Nephron progenitor cell (in vitro differentiated cells): ENCODE measurements around the gene CFAP54.

Experiments used
- DNase-seq: peaks from one replicate; pipeline ENCODE4 v3.0.0; 2021
- H3K27ac Mint-ChIP-seq: 2 replicates; pipeline ENCODE4 v1.8.0; 2021; ENCODE audit warnings: mild to moderate bottlenecking, moderate library complexity, mixed read lengths
- H3K27me3 Mint-ChIP-seq: 2 replicates; pipeline ENCODE4 v1.8.0; 2021; ENCODE audit warnings: mild to moderate bottlenecking, low read depth, mixed read lengths; ENCODE audit not compliant: poor library complexity
- H3K36me3 Mint-ChIP-seq: 2 replicates; pipeline ENCODE4 v1.8.0; 2021; ENCODE audit warnings: low read depth, mixed read lengths
- H3K4me1 Mint-ChIP-seq: 2 replicates; pipeline ENCODE4 v1.8.0; 2021; ENCODE audit warnings: mixed read lengths
- H3K4me3 Mint-ChIP-seq: 2 replicates; pipeline ENCODE4 v1.8.0; 2021; ENCODE audit warnings: mild to moderate bottlenecking, moderate library complexity, mixed read lengths
- H3K9me3 Mint-ChIP-seq: 2 replicates; pipeline ENCODE4 v1.8.0; 2021; ENCODE audit warnings: mild to moderate bottlenecking, moderate library complexity, mixed read lengths
- TF ChIP-seq, protein P1 (sequence below): fragments of 200-600 bp; sonication (generic); IDR thresholded peaks from 2 replicates; pipeline ENCODE4 v1.5.0; 2021; ENCODE audit warnings: antibody characterized with exemption

CFAP54 gene

DNA sequence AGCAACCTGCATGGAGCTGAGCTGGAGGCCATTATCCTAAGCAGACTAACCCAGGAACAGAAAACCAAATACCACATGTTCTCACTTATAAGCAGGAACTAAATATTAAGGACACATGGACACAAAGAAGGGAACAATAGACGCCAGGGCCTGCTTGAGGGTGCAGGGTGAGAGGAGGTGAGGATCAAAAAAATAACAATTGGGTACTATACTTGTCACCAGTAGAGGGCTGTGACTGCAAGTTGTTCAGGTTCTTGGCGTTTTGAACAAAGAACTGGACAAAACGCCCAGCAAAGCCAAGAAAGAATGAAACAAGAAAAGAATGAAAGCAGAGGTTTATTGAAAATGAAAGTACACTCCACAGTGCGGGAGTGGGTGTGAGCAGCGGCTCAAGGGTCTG, 209.1 kb downstream of the CFAP54 start:
- TF ChIP-seq, protein P1, sequence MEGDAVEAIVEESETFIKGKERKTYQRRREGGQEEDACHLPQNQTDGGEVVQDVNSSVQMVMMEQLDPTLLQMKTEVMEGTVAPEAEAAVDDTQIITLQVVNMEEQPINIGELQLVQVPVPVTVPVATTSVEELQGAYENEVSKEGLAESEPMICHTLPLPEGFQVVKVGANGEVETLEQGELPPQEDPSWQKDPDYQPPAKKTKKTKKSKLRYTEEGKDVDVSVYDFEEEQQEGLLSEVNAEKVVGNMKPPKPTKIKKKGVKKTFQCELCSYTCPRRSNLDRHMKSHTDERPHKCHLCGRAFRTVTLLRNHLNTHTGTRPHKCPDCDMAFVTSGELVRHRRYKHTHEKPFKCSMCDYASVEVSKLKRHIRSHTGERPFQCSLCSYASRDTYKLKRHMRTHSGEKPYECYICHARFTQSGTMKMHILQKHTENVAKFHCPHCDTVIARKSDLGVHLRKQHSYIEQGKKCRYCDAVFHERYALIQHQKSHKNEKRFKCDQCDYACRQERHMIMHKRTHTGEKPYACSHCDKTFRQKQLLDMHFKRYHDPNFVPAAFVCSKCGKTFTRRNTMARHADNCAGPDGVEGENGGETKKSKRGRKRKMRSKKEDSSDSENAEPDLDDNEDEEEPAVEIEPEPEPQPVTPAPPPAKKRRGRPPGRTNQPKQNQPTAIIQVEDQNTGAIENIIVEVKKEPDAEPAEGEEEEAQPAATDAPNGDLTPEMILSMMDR, result no peak
- Mint-ChIP-seq H3K27me3 (peaks cover 3% of the 10 kb centered on the region), H3K4me1 (peaks cover 12% of the 10 kb centered on the region), H3K4me3 (no peak overlapping the region), H3K9me3 (peaks cover 4% of the 10 kb centered on the region), H3K27ac (no peak overlapping the region), H3K36me3 (no peaks in the 10 kb centered on the region)
- DNase-seq, result no peak

DNA sequence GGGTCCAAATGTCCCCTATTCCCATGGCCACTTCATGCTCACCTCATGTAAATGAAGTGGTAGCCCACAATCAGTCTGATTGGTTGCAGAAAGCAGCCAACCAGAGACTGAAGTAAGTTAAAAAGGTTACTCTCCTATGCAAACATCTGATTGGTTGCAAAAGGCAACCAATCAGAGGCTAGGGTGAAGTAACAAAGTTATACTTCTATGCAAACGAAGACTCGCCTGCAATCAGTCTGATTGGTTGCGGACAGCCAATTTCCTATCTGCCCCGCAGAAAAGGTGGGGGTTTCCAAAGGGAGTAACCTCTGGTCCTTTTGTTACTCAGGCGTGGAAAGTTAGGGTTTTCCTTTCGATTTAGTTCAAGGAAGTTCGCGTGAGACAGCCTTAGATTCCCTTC, 209.6 kb downstream of the CFAP54 start:
- Mint-ChIP-seq H3K4me1 (peaks cover 12% of the 10 kb centered on the region), H3K9me3 (peaks cover 4% of the 10 kb centered on the region), H3K27ac (no peak overlapping the region), H3K36me3 (no peaks in the 10 kb centered on the region), H3K4me3 (no peak overlapping the region), H3K27me3 (peaks cover 3% of the 10 kb centered on the region)
- DNase-seq, result no peak
- TF ChIP-seq, protein P1, result no peak

DNA sequence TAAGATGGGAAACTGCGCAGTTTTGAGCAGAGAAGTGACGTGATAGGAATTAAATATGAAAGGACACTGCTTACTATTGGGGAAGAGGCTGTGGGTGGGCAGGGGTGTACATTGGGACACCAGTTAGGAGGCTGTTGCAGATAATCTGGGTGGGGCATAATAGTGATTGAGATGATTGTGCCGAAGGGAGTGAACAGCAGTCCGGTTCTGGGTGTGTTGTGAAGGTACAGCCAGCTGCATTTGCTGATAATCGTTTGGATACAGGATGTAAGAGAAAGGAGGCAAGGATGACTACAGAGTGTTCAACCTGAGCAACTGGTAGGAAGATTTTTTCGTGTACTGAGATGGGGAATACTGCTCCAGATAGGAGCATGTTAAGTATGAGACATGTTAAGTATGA, 212.5 kb downstream of the CFAP54 start:
- H3K9me3 Mint-ChIP-seq, result peaks cover 4% of the 10 kb centered on the region
- TF ChIP-seq, protein P1, result no peak
- H3K4me3 Mint-ChIP-seq, result no peak overlapping the region
- H3K36me3 Mint-ChIP-seq, result no peaks in the 10 kb centered on the region
- H3K4me1 Mint-ChIP-seq, result peaks cover 7% of the 10 kb centered on the region
- no peak for DNase-seq
- no peak overlapping the region for H3K27ac Mint-ChIP-seq
- H3K27me3 Mint-ChIP-seq, result peaks cover 3% of the 10 kb centered on the region

DNA sequence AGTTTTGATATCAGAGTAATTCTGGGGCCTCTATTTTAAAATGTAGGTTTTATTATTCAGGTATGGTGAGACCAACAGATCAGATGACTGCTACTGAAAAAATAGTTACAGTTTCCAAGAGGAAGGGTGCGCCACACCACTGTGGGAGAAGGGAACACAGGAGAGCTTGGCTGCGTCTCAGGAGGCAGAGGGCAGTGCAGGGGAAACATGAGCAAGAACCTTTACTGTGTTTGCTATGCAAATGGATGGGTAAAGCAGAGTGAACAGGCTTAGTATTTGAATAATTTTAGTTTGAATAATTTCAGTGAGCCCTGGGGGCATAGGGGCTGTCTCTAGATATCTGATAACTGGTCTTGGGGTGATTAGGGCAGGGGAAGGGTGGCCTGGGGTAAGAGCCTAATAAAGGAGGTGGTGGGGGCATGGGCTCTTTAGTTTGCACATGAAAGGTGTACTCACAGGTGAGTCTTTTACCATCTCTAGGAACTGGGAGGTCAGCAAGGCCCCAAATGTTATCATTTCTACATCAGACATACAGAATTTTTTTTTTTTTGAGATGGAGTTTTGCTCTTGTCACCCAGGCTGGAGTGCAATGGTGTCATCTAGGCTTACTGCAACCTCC, 220.9 kb downstream of the CFAP54 start:
- H3K4me3 Mint-ChIP-seq, result no peak overlapping the region
- H3K27me3 Mint-ChIP-seq, result peaks cover 4% of the 10 kb centered on the region
- H3K36me3 Mint-ChIP-seq, result no peaks in the 10 kb centered on the region
- no peaks in the 10 kb centered on the region for H3K9me3 Mint-ChIP-seq
- TF ChIP-seq, protein P1, result no peak
- H3K27ac Mint-ChIP-seq, result no peak overlapping the region
- no peak for DNase-seq
- H3K4me1 Mint-ChIP-seq, result no peaks in the 10 kb centered on the region

DNA sequence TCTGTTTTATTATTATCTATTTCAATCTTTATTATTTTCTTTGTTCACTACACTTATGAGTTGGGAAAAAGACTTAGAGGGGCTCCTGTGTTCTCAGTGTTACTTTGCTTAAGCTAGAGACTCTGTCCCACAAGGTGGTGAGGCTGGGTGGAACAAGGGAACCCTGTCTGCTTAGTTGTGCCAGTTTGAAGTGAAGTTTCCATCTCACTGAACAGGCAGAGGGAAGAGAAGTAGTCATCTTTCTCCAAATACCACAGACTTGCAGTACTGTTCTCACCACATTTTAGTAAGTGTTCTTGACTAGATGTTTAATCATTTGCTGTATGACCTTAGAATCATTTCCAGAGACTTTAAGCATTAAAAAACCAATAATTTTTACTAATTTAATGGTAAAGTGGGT, 222.0 kb downstream of the CFAP54 start:
- no peak overlapping the region for H3K27ac Mint-ChIP-seq
- no peak for DNase-seq
- peaks cover 4% of the 10 kb centered on the region for H3K27me3 Mint-ChIP-seq
- H3K9me3 Mint-ChIP-seq, result no peaks in the 10 kb centered on the region
- no peaks in the 10 kb centered on the region for H3K4me1 Mint-ChIP-seq
- no peaks in the 10 kb centered on the region for H3K36me3 Mint-ChIP-seq
- no peak overlapping the region for H3K4me3 Mint-ChIP-seq
- TF ChIP-seq, protein P1, result no peak

DNA sequence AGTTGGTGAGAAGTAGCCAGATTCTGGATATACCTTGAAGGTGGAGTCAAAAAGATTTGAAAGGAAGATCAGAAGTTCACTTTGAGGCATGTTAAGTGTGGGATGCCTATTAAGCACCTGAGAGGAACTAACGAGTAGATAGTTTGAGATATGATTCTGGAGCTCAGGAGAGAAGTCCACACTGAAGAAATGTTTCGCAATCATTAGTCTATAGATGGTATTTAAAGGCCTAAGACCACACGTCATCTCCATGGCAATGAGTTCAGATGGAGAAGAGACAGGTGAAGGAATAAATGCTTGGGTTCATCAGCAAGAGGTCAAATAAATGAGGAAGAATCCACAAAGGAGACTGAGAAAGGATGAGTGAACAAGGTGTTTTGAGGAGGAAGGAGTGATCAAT, 224.8 kb downstream of the CFAP54 start:
- Mint-ChIP-seq H3K4me1 (no peaks in the 10 kb centered on the region), H3K36me3 (no peaks in the 10 kb centered on the region), H3K27ac (no peak overlapping the region), H3K9me3 (no peaks in the 10 kb centered on the region), H3K27me3 (peaks cover 4% of the 10 kb centered on the region), H3K4me3 (no peak overlapping the region)
- no peak for DNase-seq
- TF ChIP-seq, protein P1, result no peak
